GM19025 (cell line): Measurements from ENCODE around the gene LRRC4C.

Source experiments
- ATAC-seq: cut with Tn5 transposase; IDR thresholded peaks from one replicate; pipeline ENCODE4 v1.9.1; 2021; ENCODE audit warnings: mild to moderate bottlenecking, low read depth, moderate library complexity; ENCODE audit not compliant: unreplicated experiment

The LRRC4C gene

GRCh38 chr11:40286137-40286536 is 1173.3 kb downstream of the LRRC4C start:
- ATAC-seq, result no peak

- no peak for ATAC-seq
Measured at GRCh38 chr11:40285558-40285957, 1173.9 kb downstream of the LRRC4C start.

- ATAC-seq, result peak; percentile 67
Measured at GRCh38 chr11:40281052-40281580, 1178.3 kb downstream of the LRRC4C start.

GRCh38 chr11:40280159-40281051 is 1179.0 kb downstream of the LRRC4C start:
- no peak for ATAC-seq

- no peak for ATAC-seq
Measured at GRCh38 chr11:40276960-40277359, 1182.5 kb downstream of the LRRC4C start.

GRCh38 chr11:40274017-40274416 is 1185.4 kb downstream of the LRRC4C start:
- ATAC-seq, result no peak

- no peak for ATAC-seq
Measured at GRCh38 chr11:40273192-40273732, 1186.2 kb downstream of the LRRC4C start.

- no peak for ATAC-seq
Measured at GRCh38 chr11:40271361-40271760, 1188.1 kb downstream of the LRRC4C start.

GRCh38 chr11:40269865-40270264 is 1189.6 kb downstream of the LRRC4C start:
- ATAC-seq, result no peak

GRCh38 chr11:40268551-40268950 is 1190.9 kb downstream of the LRRC4C start:
- ATAC-seq, result no peak

GRCh38 chr11:40255457-40255856 is 1204.0 kb downstream of the LRRC4C start:
- no peak for ATAC-seq

GRCh38 chr11:40253166-40253565 is 1206.3 kb downstream of the LRRC4C start:
- no peak for ATAC-seq

- ATAC-seq, result no peak
Measured at GRCh38 chr11:40252236-40252635, 1207.2 kb downstream of the LRRC4C start.

GRCh38 chr11:40246983-40247382 is 1212.5 kb downstream of the LRRC4C start:
- no peak for ATAC-seq

- peak; percentile 99 for ATAC-seq
Measured at GRCh38 chr11:40241524-40242051, 1217.9 kb downstream of the LRRC4C start.

GRCh38 chr11:40240284-40240683 is 1219.2 kb downstream of the LRRC4C start:
- no peak for ATAC-seq

GRCh38 chr11:40236526-40236925 is 1222.9 kb downstream of the LRRC4C start:
- ATAC-seq, result no peak

GRCh38 chr11:40235841-40236240 is 1223.6 kb downstream of the LRRC4C start:
- ATAC-seq, result no peak

- no peak for ATAC-seq
Measured at GRCh38 chr11:40230821-40231220, 1228.6 kb downstream of the LRRC4C start.

- no peak for ATAC-seq
Measured at GRCh38 chr11:40228662-40229061, 1230.8 kb downstream of the LRRC4C start.

- ATAC-seq, result peak; percentile 93
Measured at GRCh38 chr11:40227730-40228129, 1231.7 kb downstream of the LRRC4C start.
